ENCODE results near the gene TBC1D22B.

Gene TBC1D22B

GRCh38 chr6:37241131-37241530 lies 16.4 kb upstream of the TBC1D22B start:
- no peak for TF ChIP-seq CTCF (conservative IDR thresholded peaks at IDR 0.05)

GRCh38 chr6:37241775-37242428 lies 15.7 kb upstream of the TBC1D22B start:
- H3K27ac ChIP-seq, result no peak overlapping the region
- no peak for TF ChIP-seq CTCF (conservative IDR thresholded peaks at IDR 0.05)

More at GRCh38 chr6:37241131-37241530, 16.4 kb upstream of the TBC1D22B start:
- no peak overlapping the region for H3K27ac ChIP-seq

- H3K27ac ChIP-seq, result no peak overlapping the region
- TF ChIP-seq CTCF (conservative IDR thresholded peaks at IDR 0.05), result no peak
Observed at GRCh38 chr6:37242429-37243052, 15.0 kb upstream of the TBC1D22B start.

- no peak for TF ChIP-seq CTCF (conservative IDR thresholded peaks at IDR 0.05)
- no peak overlapping the region for H3K27ac ChIP-seq
Observed at GRCh38 chr6:37243131-37243815, 14.3 kb upstream of the TBC1D22B start.

- TF ChIP-seq CTCF (conservative IDR thresholded peaks at IDR 0.05), result no peak
- peak overlapping the region; percentile 38; the same call in 1 of the 2 replicates for H3K27ac ChIP-seq
Observed at GRCh38 chr6:37243816-37244370, 13.7 kb upstream of the TBC1D22B start.

- H3K27ac ChIP-seq, result peak overlapping the region; percentile 38
- no peak for TF ChIP-seq CTCF (conservative IDR thresholded peaks at IDR 0.05)
Observed at GRCh38 chr6:37244430-37245310, 12.9 kb upstream of the TBC1D22B start.
